SK-N-SH (cell line): ENCODE measurements around the gene KLHL22. TPM values are rescaled to one million over a fixed set of nuclear protein-coding genes. Genes with fewer than 3 reads are reported as not detected.

Source experiments
- CTCF ChIA-PET: fragments of 300-600, 350-600 bp; formaldehyde crosslinking; extraction: SDS; loops from one replicate; lab custom pipeline; 2021; lab: Yijun Ruan, JAX
- POLR2A ChIA-PET: fragments of 350-600 bp; sonication (Branson Sonifier 250); formaldehyde crosslinking; extraction: SDS; loops from one replicate; lab custom pipeline; 2020; ENCODE audit warnings: antibody characterized with exemption, inconsistent platforms; lab: Yijun Ruan, JAX
- DNase-seq: peaks from one replicate; pipeline ENCODE4 v3.0.0; 2012
- H2AFZ ChIP-seq: fragments of 200-600 bp; sonication (generic); 2 replicates; pipeline ENCODE4 v1.8.1; 2016; ENCODE audit warnings: antibody characterized with exemption, mild to moderate bottlenecking, low read depth
- H3F3A ChIP-seq: fragments of 200-600 bp; sonication (generic); replicated peaks from 2 replicates; pipeline ENCODE3; 2016; ENCODE audit warnings: antibody characterized with exemption, mild to moderate bottlenecking; ENCODE audit not compliant: insufficient read depth
- H3K27ac ChIP-seq, 2 experiments: fragments of 200-500 bp in 1 of 2; fragments of 200-600 bp in 1 of 2; sonication (Bioruptor generic) in 1 of 2; sonication (generic), shearing (Covaris generic) in 1 of 2; 2 replicates each; pipeline versions ENCODE4 v1.5.1 to v1.6.1; 2014 to 2016; ENCODE audit warnings: low read depth in 2 of 2, inconsistent platforms in 1 of 2, low read length in 1 of 2, mild to moderate bottlenecking in 1 of 2, mixed read lengths in 1 of 2
- H3K27me3 ChIP-seq: fragments of 200-600 bp; sonication (generic), shearing (Covaris generic); 2 replicates; pipeline ENCODE4 v1.6.1; 2016; ENCODE audit warnings: mixed run types; ENCODE audit not compliant: insufficient read depth
- H3K36me3 ChIP-seq, 2 experiments: fragments of 200-500 bp in 1 of 2; fragments of 200-600 bp in 1 of 2; sonication (Bioruptor generic) in 1 of 2; sonication (generic) in 1 of 2; replicated peaks in 1 of 2; 2 replicates each; pipeline versions ENCODE3 to v1.5.1; 2014 to 2016; ENCODE audit warnings: low read length in 1 of 2, mild to moderate bottlenecking in 1 of 2; ENCODE audit not compliant: insufficient read depth in 2 of 2, control insufficient read depth in 1 of 2
- H3K4me1 ChIP-seq, 2 experiments: fragments of 200-500 bp in 1 of 2; fragments of 200-600 bp in 1 of 2; sonication (Bioruptor generic) in 1 of 2; sonication (generic), shearing (Covaris generic) in 1 of 2; 2 replicates each; pipeline versions ENCODE4 v1.5.1 to v1.6.1; 2014 to 2016; ENCODE audit warnings: low read depth in 1 of 2, low read length in 1 of 2, mixed run types in 1 of 2; ENCODE audit not compliant: insufficient read depth in 2 of 2, control insufficient read depth in 1 of 2
- H3K4me2 ChIP-seq: fragments of 200-600 bp; sonication (generic), shearing (Covaris generic); 2 replicates; pipeline ENCODE4 v1.6.1; 2017; ENCODE audit warnings: mixed run types
- H3K4me3 ChIP-seq, 2 experiments: fragments of 200-500 bp in 1 of 2; fragments of 200-600 bp in 1 of 2; sonication (Bioruptor generic) in 1 of 2; sonication (generic), shearing (Covaris generic) in 1 of 2; 2 replicates each; pipeline versions ENCODE4 v1.5.1 to v1.8.1; 2014 to 2016; ENCODE audit warnings: low read depth in 2 of 2, inconsistent platforms in 1 of 2, low read length in 1 of 2, mild to moderate bottlenecking in 1 of 2, mixed read lengths in 1 of 2, moderate library complexity in 1 of 2
- H3K79me2 ChIP-seq: fragments of 200-600 bp; sonication (generic); 2 replicates; pipeline ENCODE4 v1.8.1; 2017; ENCODE audit warnings: mild to moderate bottlenecking; ENCODE audit not compliant: insufficient read depth
- H3K9ac ChIP-seq: fragments of 200-600 bp; sonication (generic); 2 replicates; pipeline ENCODE4 v1.6.1; 2017; ENCODE audit warnings: mixed run types
- H3K9me2 ChIP-seq: fragments of 200-600 bp; sonication (generic); 2 replicates; pipeline ENCODE4 v1.6.1; 2017; ENCODE audit warnings: mixed run types
- H3K9me3 ChIP-seq: fragments of 200-600 bp; sonication (generic); 2 replicates; pipeline ENCODE4 v1.6.1; 2017; ENCODE audit warnings: mixed run types, mild to moderate bottlenecking, moderate library complexity
- H4K20me1 ChIP-seq: fragments of 200-600 bp; sonication (generic); 2 replicates; pipeline ENCODE4 v1.6.1; 2017; ENCODE audit warnings: mild to moderate bottlenecking, mixed run types; ENCODE audit not compliant: insufficient read depth
- CHD2 ChIP-seq: fragments of 150-350 bp; IDR thresholded peaks from 2 replicates; pipeline ENCODE4 v1.6.1; 2018; ENCODE audit warnings: low read length; ENCODE audit not compliant: partially characterized antibody
- EP300 ChIP-seq, 2 experiments: IDR thresholded peaks; 2 replicates each; pipeline versions ENCODE4 v1.4.0 to v1.6.1; 2012; ENCODE audit warnings: borderline replicate concordance in 1 of 2, low read depth in 1 of 2, low read length in 1 of 2
- FOSL2 ChIP-seq: IDR thresholded peaks from 2 replicates; pipeline ENCODE4 v1.4.0; 2012; ENCODE audit warnings: low read depth, mild to moderate bottlenecking, moderate library complexity, borderline replicate concordance
- FOXJ3 ChIP-seq: sonication (generic); formaldehyde crosslinking; IDR thresholded peaks from 2 replicates; pipeline ENCODE4 v1.5.1; 2020; ENCODE audit warnings: mild to moderate bottlenecking, missing genetic modification reagents
- GATA2 ChIP-seq: sonication (generic); formaldehyde crosslinking; IDR thresholded peaks from 2 replicates; pipeline ENCODE4 v1.5.0; 2020; ENCODE audit warnings: mild to moderate bottlenecking, missing genetic modification reagents
- RAD21 ChIP-seq: IDR thresholded peaks from 2 replicates; pipeline ENCODE4 v1.6.1; 2012; ENCODE audit warnings: mild to moderate bottlenecking, low read length
- WGBS: methylation state at CpG from one replicate; pipeline ENCODE4 v1.1.6; 2017; ENCODE audit warnings: low lambda C conversion rate; 5-methylcytosine and 5-hydroxymethylcytosine counted together
- polyA plus RNA-seq, 3 experiments: library from polyadenylated mRNA; depleted of rRNA; stranded (reverse); fragments of >200 nt; gene quantifications; 2 replicates each; pipeline ENCODE4 v1.2.3, GENCODE V29; 2012
- TF ChIP-seq, protein P1 (sequence below): fragments of 200-600 bp; sonication (generic); IDR thresholded peaks from 2 replicates; pipeline ENCODE4 v1.6.1; 2017; ENCODE audit warnings: antibody characterized with exemption, mild to moderate bottlenecking, moderate library complexity
- TF ChIP-seq, protein P2 (sequence below): IDR thresholded peaks from 2 replicates; pipeline ENCODE4 v1.4.0; 2012; ENCODE audit warnings: low read depth, borderline replicate concordance
- TF ChIP-seq, protein P3 (sequence below): IDR thresholded peaks from 2 replicates; pipeline ENCODE4 v1.4.0; 2012; ENCODE audit warnings: low read depth, borderline replicate concordance
- TF ChIP-seq, protein P4 (sequence below): IDR thresholded peaks from 2 replicates; pipeline ENCODE4 v1.4.0; 2012; ENCODE audit warnings: low read depth

Gene KLHL22
- polyA plus RNA-seq, 1 of the 3 experiments (the other 2 are of a cell fraction), result 26.5 TPM

DNA sequence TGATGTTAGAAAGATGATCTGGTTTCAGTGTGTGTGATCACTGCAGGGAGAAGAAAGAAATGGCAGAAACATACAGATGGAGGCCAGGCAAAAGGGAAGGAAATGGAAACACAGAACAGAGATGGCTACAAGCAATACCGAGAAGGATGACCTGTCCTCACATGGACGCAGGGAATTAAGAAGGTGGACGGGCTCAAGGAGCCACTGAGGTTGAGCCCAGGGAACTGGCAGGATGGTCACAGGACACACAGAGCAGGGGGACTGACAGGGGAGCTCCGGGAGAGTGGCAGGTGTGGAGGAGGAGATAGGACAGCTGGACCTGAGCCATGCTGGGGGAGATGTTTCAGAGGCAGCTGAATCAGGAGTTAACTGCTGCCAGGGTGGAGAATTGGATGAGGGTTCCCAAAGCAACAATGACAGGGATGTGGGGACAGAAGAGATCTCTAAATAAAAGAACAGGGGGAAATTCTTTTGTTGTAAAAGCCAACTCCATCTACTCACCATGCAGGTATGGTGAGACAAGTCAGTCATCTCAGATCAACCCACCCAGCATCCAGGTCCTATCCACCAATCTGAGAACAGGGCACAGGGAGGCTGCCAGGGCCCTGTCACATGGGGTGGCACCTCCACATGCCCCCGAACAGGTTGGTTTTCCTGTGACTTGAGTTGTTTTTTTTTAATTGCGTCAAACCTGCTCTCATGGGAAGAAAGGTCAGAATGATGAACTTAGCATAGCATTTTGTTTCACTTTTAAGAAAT, 26.3 kb downstream of the KLHL22 start:
- CTCF ChIA-PET, result interaction anchor here (2.6 kb wide), 1 partner anchor 13 kb away, joined by 12 read pairs; no protein-coding TSS in a partner anchor

More for the DNA sequence above, 26.3 kb downstream of the KLHL22 start:
- POLR2A ChIA-PET, result no interaction called here
- no peak overlapping the region for H3K4me2 ChIP-seq
- no peak overlapping the region for H3K4me3 ChIP-seq
- H3K9me2 ChIP-seq, result no peaks in the 10 kb centered on the region
- H3K79me2 ChIP-seq, result no peaks in the 10 kb centered on the region
- no peak overlapping the region; a peak in 1 of 4 replicates for H3K27ac ChIP-seq
- DNase-seq, result no peak
- no peak for TF ChIP-seq RAD21
- TF ChIP-seq, protein P1, sequence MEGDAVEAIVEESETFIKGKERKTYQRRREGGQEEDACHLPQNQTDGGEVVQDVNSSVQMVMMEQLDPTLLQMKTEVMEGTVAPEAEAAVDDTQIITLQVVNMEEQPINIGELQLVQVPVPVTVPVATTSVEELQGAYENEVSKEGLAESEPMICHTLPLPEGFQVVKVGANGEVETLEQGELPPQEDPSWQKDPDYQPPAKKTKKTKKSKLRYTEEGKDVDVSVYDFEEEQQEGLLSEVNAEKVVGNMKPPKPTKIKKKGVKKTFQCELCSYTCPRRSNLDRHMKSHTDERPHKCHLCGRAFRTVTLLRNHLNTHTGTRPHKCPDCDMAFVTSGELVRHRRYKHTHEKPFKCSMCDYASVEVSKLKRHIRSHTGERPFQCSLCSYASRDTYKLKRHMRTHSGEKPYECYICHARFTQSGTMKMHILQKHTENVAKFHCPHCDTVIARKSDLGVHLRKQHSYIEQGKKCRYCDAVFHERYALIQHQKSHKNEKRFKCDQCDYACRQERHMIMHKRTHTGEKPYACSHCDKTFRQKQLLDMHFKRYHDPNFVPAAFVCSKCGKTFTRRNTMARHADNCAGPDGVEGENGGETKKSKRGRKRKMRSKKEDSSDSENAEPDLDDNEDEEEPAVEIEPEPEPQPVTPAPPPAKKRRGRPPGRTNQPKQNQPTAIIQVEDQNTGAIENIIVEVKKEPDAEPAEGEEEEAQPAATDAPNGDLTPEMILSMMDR, result no peak
- TF ChIP-seq, protein P2, sequence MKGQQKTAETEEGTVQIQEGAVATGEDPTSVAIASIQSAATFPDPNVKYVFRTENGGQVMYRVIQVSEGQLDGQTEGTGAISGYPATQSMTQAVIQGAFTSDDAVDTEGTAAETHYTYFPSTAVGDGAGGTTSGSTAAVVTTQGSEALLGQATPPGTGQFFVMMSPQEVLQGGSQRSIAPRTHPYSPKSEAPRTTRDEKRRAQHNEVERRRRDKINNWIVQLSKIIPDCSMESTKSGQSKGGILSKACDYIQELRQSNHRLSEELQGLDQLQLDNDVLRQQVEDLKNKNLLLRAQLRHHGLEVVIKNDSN, result no peak
- no peak for TF ChIP-seq FOXJ3 (CRISPR knock-in tag)
- TF ChIP-seq, protein P3, sequence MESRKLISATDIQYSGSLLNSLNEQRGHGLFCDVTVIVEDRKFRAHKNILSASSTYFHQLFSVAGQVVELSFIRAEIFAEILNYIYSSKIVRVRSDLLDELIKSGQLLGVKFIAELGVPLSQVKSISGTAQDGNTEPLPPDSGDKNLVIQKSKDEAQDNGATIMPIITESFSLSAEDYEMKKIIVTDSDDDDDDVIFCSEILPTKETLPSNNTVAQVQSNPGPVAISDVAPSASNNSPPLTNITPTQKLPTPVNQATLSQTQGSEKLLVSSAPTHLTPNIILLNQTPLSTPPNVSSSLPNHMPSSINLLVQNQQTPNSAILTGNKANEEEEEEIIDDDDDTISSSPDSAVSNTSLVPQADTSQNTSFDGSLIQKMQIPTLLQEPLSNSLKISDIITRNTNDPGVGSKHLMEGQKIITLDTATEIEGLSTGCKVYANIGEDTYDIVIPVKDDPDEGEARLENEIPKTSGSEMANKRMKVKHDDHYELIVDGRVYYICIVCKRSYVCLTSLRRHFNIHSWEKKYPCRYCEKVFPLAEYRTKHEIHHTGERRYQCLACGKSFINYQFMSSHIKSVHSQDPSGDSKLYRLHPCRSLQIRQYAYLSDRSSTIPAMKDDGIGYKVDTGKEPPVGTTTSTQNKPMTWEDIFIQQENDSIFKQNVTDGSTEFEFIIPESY, result no peak
- no peak for TF ChIP-seq CHD2
- TF ChIP-seq GATA2 (CRISPR knock-in tag), result no peak
- no peak for TF ChIP-seq FOSL2
- TF ChIP-seq, protein P4, sequence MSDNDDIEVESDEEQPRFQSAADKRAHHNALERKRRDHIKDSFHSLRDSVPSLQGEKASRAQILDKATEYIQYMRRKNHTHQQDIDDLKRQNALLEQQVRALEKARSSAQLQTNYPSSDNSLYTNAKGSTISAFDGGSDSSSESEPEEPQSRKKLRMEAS, result no peak
- TF ChIP-seq EP300 (IDR thresholded peaks at IDR 0.05; ENCODE audit: borderline replicate concordance in 1 of 2, low read depth in 1 of 2, low read length in 1 of 2), result no peak
- peaks cover 6 to 22% of the 10 kb centered on the region in 2 experiments for H3K36me3 ChIP-seq
- H2AFZ ChIP-seq, result no peak overlapping the region
- H3K9me3 ChIP-seq, result no peaks in the 10 kb centered on the region
- no peak overlapping the region for H3K9ac ChIP-seq
- H3K27me3 ChIP-seq, result no peaks in the 10 kb centered on the region
- no peaks in the 10 kb centered on the region for H4K20me1 ChIP-seq
- WGBS, result 93% methylated on average over 6 of the region's 6 CpGs
- peaks cover 0 to 5% of the 10 kb centered on the region in 2 experiments; a peak in 1 of 4 replicates for H3K4me1 ChIP-seq
- H3F3A ChIP-seq, result no peaks in the 10 kb centered on the region
